Spinal cord (tissue), 10 donors: ENCODE measurements around the gene C15orf40. TPM values are rescaled to one million over a fixed set of nuclear protein-coding genes. Genes with fewer than 3 reads are reported as not detected.

Source experiments
- DNase-seq, 6 donors: peaks; one replicate each; pipeline versions ENCODE4 v3.0.0 to v3.0.0-alpha.2; 2013 to 2015; ENCODE audit warnings: low spot score in 6 of 6, low read depth in 4 of 6
- H3K27ac ChIP-seq: one replicate; pipeline ENCODE4 v1.5.1; 2013; ENCODE audit warnings: low read depth, low read length, control low read depth
- H3K27me3 ChIP-seq: one replicate; pipeline ENCODE4 v1.6.1; 2013; ENCODE audit warnings: low read length; ENCODE audit not compliant: control insufficient read depth, insufficient read depth
- H3K36me3 ChIP-seq: one replicate; pipeline ENCODE4 v1.6.1; 2013; ENCODE audit warnings: low read length; ENCODE audit not compliant: control insufficient read depth, insufficient read depth
- H3K4me1 ChIP-seq: one replicate; pipeline ENCODE4 v1.6.1; 2013; ENCODE audit warnings: low read length; ENCODE audit not compliant: control insufficient read depth, insufficient read depth
- H3K4me3 ChIP-seq: one replicate; pipeline ENCODE4 v1.5.1; 2013; ENCODE audit warnings: low read depth, low read length, control low read depth
- H3K9me3 ChIP-seq: one replicate; pipeline ENCODE4 v1.6.1; 2013; ENCODE audit warnings: low read length; ENCODE audit not compliant: control insufficient read depth, insufficient read depth
- WGBS: methylation state at CpG from one replicate; pipeline ENCODE4 v1.1.5; 2013; ENCODE audit warnings: missing lambda C conversion rate; ENCODE audit not compliant: insufficient coverage; 5-methylcytosine and 5-hydroxymethylcytosine counted together
- polyA plus RNA-seq, 2 donors: library from polyadenylated mRNA; unstranded; fragments of 120-200 nt; gene quantifications; one replicate each; pipeline ENCODE4 v1.2.1, GENCODE V29; 2013; ENCODE audit not compliant: insufficient read length in 2 of 2
- total RNA-seq, 2 donors: library from RNA; depleted of rRNA in 1 of 2; stranded (reverse); fragments of 120-200 nt in 1 of 2; fragments of >200 nt in 1 of 2; gene quantifications; one replicate each; pipeline versions ENCODE4 v1.2.3 to v1.2.4, GENCODE V29; 2013 to 2014
- donor health status: healthy.

C15orf40 gene
- total and polyA plus RNA-seq, 4 donors: 11.3 to 20.8 (median 19.2) TPM

DNA sequence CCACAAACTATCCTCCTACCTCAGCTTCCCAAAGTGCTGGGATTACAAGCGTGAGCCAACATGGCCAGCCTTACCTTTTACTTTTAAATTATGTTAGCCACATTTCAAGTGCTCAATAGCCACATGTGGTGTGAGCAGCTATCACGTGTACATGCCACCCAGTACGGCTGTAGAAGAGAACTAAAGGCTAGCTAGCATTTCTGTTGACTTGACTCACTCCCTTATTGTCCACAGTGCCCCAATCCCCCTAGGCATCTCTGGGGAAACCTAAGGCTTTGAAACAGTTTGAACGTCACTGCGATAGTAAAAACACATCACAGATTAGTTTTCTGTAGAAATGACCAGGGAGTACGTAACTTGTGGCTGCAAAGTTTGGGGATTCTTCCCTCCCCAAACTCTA is 12.0 kb downstream of the C15orf40 start:
- H3K9me3 ChIP-seq: no peaks in the 10 kb centered on the region
- WGBS: 72% methylated on average over 3 of the region's 6 CpGs

DNA sequence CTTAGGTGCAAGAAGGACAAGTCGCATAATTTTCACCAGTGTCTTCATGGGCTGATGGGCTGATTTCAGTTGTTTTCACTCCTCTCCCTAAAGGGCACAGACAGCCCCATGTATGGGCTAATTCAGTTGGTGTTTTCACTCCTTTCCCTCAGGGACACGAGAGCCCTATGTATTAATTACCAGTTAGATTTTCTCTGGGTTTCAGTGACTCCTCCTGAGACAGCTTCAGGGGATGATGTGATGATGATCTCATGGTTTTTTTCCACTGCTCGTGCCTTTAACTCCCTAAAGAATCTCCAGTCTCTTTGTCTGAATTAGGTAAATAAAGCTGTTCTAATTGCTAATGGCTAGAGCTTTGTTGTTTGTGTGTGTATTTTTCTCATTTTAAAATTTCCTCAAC is 15.5 kb downstream of the C15orf40 start:
- Histone ChIP-seq H3K4me3 (no peak overlapping the region), H3K4me1 (peaks cover 3% of the 10 kb centered on the region), H3K9me3 (no peaks in the 10 kb centered on the region), H3K27me3 (no peaks in the 10 kb centered on the region), H3K27ac (no peak overlapping the region), H3K36me3 (peaks cover 12% of the 10 kb centered on the region)
- DNase-seq: no peak
- WGBS: no CpG with 5 or more reads among the region's 3 CpGs

More for the DNA sequence above, 12.0 kb downstream of the C15orf40 start:
- no peaks in the 10 kb centered on the region for H3K27me3 ChIP-seq
- no peak overlapping the region for H3K27ac ChIP-seq
- H3K4me1 ChIP-seq: peaks cover 3% of the 10 kb centered on the region
- no peak for DNase-seq
- H3K36me3 ChIP-seq: no peaks in the 10 kb centered on the region
- no peak overlapping the region for H3K4me3 ChIP-seq

DNA sequence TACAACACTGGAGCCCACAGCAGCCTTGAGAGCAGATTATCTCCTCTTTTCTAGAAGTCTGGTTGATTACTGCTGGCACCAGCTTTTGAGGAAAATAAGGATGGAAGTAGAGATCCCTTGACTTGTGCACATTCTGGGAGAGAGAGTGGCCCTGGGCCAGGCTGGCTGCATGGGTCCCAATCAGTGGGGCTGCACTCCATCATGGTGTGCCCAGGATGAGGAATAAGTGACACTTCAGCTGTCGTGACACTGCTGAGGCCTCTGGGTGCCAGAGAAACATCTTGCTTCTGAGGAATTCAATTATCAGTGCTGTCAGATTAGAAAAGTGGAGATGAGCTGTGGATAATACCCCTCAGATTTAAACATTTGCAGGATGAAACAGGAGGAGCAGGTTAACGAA is 16.4 kb downstream of the C15orf40 start:
- Histone ChIP-seq H3K4me3 (no peak overlapping the region), H3K27me3 (no peaks in the 10 kb centered on the region), H3K36me3 (peaks cover 13% of the 10 kb centered on the region), H3K4me1 (peaks cover under 1% of the 10 kb centered on the region), H3K9me3 (no peaks in the 10 kb centered on the region), H3K27ac (no peak overlapping the region)
- DNase-seq: no peak
- 83% methylated on average over 1 of the region's 2 CpGs for WGBS

DNA sequence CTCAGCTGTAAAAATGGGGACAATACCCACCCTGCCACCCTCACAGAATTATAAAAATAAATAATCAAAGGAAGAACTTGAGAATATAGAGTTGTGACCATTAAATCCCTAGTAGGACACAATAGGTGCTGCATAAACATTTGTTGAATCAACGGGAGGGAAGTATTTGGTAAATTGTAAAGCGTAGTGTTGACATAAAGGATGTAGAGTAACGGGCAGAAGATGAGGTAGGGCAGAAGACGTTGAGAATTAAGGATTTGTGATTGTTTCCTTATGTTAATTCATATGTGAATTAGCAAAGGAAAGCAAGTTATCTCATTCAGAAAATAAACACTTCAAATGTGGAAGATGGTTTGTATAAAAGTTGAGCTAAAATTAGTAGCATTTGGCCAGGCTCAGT is 18.3 kb downstream of the C15orf40 start:
- no peaks in the 10 kb centered on the region for H3K27me3 ChIP-seq
- no peak overlapping the region for H3K4me3 ChIP-seq
- H3K4me1 ChIP-seq: no peaks in the 10 kb centered on the region
- H3K36me3 ChIP-seq: peaks cover 19% of the 10 kb centered on the region
- 82% methylated on average over 2 of the region's 4 CpGs for WGBS
- no peak overlapping the region for H3K27ac ChIP-seq
- no peaks in the 10 kb centered on the region for H3K9me3 ChIP-seq
- DNase-seq: no peak

DNA sequence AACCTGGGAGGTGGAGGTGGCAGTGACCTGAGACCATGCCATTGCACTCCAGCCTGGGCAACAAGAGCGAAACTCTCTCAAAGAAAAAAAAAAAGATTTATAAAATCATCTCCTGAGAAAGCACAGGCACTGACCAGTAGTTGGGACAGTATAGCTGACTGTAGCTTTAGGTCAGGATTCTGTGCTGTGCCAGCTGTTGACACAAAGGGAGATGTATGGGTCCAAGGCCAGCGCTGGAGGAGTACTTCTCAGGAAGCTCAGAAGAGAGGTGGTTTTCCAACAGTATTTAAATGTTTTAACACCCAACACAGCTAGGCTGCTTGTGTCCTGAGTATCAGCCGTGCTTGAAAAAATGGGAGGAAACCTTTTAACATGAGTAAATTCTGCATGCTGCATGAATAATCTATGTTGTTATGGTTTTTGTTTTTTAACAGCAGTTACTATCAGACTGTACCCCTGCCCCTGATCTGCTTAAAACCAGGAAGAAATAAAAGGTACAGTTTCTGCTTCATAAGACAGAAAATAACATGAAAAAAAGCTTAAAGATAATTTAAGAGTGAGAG is 18.9 kb downstream of the C15orf40 start:
- H3K27ac ChIP-seq: no peak overlapping the region
- H3K4me1 ChIP-seq: no peaks in the 10 kb centered on the region
- WGBS: no CpG with 5 or more reads among the region's 3 CpGs
- no peaks in the 10 kb centered on the region for H3K9me3 ChIP-seq
- H3K27me3 ChIP-seq: no peaks in the 10 kb centered on the region
- no peak for DNase-seq
- H3K4me3 ChIP-seq: no peak overlapping the region
- H3K36me3 ChIP-seq: peaks cover 22% of the 10 kb centered on the region

DNA sequence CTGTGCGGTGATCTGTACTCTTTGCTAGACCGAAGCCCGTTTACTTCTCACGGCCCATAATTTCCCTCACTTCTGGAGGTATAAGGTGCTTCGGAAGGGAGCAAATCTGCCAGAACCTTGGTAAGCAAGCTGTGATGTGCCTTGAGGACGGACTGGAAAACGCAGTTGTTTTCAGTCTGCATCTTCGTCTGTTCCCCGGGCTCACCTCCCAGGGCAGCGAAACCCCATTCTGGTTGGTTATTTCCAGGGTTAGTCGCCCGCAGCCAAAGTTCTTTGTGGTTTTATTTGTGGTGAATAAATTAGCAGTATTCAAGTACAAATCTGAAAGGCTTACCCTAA is 25.0 kb downstream of the C15orf40 start:
- peak overlapping the region; percentile 79 for H3K27ac ChIP-seq
- H3K36me3 ChIP-seq: peaks cover 16% of the 10 kb centered on the region
- peaks cover 5% of the 10 kb centered on the region for H3K4me1 ChIP-seq
- H3K27me3 ChIP-seq: no peaks in the 10 kb centered on the region
- 0% methylated on average over 9 of the region's 12 CpGs for WGBS
- DNase-seq: no peak
- H3K4me3 ChIP-seq: peak overlapping the region; percentile 84
- no peaks in the 10 kb centered on the region for H3K9me3 ChIP-seq

DNA sequence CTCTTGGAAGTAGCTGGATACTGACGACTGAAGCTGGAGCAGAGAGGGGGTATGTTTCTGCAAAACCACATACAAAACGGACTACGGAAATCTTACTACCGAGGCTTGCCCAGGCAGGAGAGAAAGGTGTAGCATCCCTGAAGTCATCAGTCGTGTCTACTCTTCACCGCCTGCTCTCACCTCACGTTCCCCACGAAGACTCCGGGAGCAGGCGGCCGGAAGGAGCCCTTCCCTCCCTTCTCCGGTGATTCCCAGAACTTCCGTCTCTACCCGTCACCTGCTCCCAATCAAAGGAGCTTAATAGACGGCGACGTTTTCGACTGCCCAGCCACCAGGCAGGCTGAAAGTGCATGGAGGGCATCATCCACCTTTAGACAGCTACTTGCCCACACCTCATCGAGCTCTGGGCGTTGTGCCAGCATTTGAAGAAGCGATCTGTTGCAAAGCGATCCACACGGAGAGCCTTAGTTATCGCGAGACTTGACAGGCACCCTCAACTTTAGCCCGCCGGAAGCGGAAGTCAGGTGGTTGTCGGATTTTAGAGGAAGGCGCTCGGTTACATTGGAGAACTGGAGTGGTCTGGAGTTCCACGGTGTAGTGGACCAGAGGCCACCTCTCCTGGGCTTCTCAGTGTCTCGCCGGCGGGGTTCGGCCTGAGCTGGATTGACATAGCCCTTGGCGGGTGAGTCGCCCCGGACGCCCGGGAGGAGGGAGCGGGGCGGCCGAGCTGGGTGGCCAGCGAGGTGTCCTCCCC is 25.6 kb downstream of the C15orf40 start, which contains the start of gene RAMAC:
Gene RAMAC (plus strand): TSS at position 523 of the 754 bp plus-strand sequence. CDS start 2,809 bp downstream, outside the sequence.
- Histone ChIP-seq H3K4me3 (peak within 1 kb of the TSS; percentile 84), H3K9me3 (no peaks in the 10 kb centered on the region), H3K4me1 (peaks cover 5% of the 10 kb centered on the region), H3K27me3 (no peaks in the 10 kb centered on the region), H3K36me3 (peaks cover 12% of the 10 kb centered on the region), H3K27ac (peak within 1 kb of the TSS; percentile 79)
- peak; percentile 92 to 99 (median 96) for DNase-seq
- whole genome bisulfite sequencing: 3% methylated on average over 43 of the region's 45 CpGs

DNA sequence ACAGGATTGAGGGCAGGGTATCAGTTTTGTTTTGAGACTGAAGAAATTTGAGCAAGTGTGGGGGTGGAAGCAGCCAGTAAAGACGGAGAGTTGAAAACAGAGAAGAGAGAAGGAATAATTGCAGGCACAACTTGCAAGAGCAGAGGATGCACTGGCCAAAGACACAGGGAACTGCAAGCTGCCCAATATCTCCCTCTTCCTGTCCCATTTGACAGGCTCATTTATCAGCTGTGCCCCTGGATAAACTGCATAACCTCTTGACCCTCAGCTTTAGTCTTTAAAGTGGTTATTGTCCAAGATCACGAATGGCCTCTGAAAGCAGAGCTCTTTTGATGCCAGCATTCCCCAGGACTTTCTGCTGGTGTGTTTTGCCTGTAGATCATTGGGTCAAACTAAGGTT is 30.5 kb downstream of the C15orf40 start:
- 14% methylated on average over 1 of the region's 2 CpGs for WGBS
- Histone ChIP-seq H3K4me1 (no peaks in the 10 kb centered on the region), H3K27me3 (no peaks in the 10 kb centered on the region), H3K36me3 (peaks cover 6% of the 10 kb centered on the region), H3K4me3 (no peak overlapping the region), H3K9me3 (no peaks in the 10 kb centered on the region), H3K27ac (no peak overlapping the region)
- no peak for DNase-seq

DNA sequence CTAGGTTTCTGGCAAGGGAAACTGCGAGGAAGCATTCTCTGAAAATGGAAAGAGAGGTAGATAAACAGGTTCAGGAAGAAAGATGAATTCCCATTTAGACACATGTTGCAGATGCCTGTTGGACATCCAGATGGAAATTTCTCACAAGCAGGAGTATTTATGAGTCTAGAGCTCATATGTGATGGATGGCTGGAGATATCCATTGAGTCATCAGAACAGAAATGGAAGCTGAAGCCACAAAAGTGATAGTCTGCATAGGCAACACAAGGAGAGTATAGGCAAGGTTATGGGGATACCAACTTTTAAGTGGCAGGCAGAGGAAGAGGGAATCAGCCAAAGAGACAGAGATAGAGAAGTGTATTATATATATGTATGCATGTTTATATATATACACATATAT is 31.7 kb downstream of the C15orf40 start:
- 71% methylated on average over 1 of the region's 1 CpG for WGBS
- H3K9me3 ChIP-seq: no peaks in the 10 kb centered on the region

DNA sequence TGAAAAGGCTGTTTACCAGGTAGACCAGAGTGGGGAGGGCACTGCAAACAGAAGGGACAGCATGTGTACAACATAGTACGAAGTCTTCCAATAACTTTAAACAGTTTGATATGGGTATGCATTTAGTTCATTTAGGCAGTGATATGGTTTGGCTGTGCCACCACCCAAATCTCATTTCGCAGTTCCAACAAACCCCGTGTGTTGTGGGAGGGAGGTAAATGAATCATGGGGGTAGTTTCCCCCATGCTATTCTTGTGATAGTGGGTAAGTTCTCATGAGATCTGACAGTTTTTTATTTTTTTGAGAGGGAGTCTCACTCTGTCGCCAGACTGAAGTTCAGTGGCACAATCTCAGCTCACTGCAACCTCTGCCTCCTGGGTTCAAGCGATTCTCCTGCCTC is 33.0 kb downstream of the C15orf40 start:
- 100% methylated on average over 2 of the region's 5 CpGs for WGBS
- H3K9me3 ChIP-seq: no peaks in the 10 kb centered on the region

More for the DNA sequence above, 31.7 kb downstream of the C15orf40 start:
- Histone ChIP-seq H3K36me3 (peaks cover 6% of the 10 kb centered on the region), H3K27me3 (no peaks in the 10 kb centered on the region), H3K4me3 (no peak overlapping the region), H3K4me1 (no peaks in the 10 kb centered on the region), H3K27ac (no peak overlapping the region)
- DNase-seq: no peak

More for the DNA sequence above, 33.0 kb downstream of the C15orf40 start:
- Histone ChIP-seq H3K27me3 (no peaks in the 10 kb centered on the region), H3K4me1 (no peaks in the 10 kb centered on the region), H3K4me3 (no peak overlapping the region), H3K27ac (no peak overlapping the region), H3K36me3 (peaks cover 3% of the 10 kb centered on the region)
- DNase-seq: no peak
